Measurements from ENCODE around the gene BTD.

DNA sequence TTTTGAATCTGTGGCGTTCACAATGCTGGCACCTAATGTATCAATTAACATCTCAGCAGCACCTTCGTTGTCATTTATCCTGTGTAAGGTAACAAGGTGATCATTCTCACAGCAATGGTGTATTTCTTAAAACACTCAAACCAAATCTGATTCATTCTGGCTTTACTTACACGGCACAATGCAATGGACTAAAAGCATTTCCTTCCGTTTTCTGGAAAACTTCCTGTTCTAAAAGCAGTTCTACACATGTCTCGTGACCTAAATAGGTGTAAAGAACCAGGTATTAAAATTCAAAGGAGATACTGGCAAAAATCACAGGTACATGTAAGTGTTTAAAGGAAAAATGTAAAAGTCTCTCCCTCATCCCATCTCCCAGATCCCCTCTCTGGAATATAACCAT lies 77.8 kb downstream of the BTD start:
- TF ChIP-seq, protein P1, sequence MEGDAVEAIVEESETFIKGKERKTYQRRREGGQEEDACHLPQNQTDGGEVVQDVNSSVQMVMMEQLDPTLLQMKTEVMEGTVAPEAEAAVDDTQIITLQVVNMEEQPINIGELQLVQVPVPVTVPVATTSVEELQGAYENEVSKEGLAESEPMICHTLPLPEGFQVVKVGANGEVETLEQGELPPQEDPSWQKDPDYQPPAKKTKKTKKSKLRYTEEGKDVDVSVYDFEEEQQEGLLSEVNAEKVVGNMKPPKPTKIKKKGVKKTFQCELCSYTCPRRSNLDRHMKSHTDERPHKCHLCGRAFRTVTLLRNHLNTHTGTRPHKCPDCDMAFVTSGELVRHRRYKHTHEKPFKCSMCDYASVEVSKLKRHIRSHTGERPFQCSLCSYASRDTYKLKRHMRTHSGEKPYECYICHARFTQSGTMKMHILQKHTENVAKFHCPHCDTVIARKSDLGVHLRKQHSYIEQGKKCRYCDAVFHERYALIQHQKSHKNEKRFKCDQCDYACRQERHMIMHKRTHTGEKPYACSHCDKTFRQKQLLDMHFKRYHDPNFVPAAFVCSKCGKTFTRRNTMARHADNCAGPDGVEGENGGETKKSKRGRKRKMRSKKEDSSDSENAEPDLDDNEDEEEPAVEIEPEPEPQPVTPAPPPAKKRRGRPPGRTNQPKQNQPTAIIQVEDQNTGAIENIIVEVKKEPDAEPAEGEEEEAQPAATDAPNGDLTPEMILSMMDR (conservative IDR thresholded peaks at IDR 0.05), result no peak
- TF ChIP-seq EZH2 (IDR thresholded peaks at IDR 0.05; ENCODE audit: low read depth), result no peak
